DND-41 (cell line): ENCODE data around the gene SDK2.

Experiments used
- EZH2 ChIP-seq: IDR thresholded peaks from 3 replicates; pipeline ENCODE4 v1.6.1; 2012; ENCODE audit warnings: borderline replicate concordance, low read depth, mild to moderate bottlenecking, moderate library complexity, low read length, inconsistent platforms; ENCODE audit not compliant: severe bottlenecking
- TF ChIP-seq, protein P1 (sequence below): IDR thresholded peaks from 2 replicates; pipeline ENCODE4 v1.5.1; 2012; ENCODE audit warnings: borderline replicate concordance, low read length, moderate library complexity, mild to moderate bottlenecking; ENCODE audit not compliant: poor library complexity, severe bottlenecking; ENCODE audit errors: extremely low read depth

GRCh38 chr17:73593249-73593965 lies 50.8 kb downstream of the SDK2 start:
- TF ChIP-seq, protein P1, sequence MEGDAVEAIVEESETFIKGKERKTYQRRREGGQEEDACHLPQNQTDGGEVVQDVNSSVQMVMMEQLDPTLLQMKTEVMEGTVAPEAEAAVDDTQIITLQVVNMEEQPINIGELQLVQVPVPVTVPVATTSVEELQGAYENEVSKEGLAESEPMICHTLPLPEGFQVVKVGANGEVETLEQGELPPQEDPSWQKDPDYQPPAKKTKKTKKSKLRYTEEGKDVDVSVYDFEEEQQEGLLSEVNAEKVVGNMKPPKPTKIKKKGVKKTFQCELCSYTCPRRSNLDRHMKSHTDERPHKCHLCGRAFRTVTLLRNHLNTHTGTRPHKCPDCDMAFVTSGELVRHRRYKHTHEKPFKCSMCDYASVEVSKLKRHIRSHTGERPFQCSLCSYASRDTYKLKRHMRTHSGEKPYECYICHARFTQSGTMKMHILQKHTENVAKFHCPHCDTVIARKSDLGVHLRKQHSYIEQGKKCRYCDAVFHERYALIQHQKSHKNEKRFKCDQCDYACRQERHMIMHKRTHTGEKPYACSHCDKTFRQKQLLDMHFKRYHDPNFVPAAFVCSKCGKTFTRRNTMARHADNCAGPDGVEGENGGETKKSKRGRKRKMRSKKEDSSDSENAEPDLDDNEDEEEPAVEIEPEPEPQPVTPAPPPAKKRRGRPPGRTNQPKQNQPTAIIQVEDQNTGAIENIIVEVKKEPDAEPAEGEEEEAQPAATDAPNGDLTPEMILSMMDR: no peak
- no peak for TF ChIP-seq EZH2
